ENCODE results near the gene PRPF19. TPM values are rescaled to one million over a fixed set of nuclear protein-coding genes. Genes with fewer than 3 reads are reported as not detected.

The PRPF19 gene
- total and polyA plus RNA-seq, 2 experiments from 2014 or later: 17.0 to 58.8 TPM

DNA sequence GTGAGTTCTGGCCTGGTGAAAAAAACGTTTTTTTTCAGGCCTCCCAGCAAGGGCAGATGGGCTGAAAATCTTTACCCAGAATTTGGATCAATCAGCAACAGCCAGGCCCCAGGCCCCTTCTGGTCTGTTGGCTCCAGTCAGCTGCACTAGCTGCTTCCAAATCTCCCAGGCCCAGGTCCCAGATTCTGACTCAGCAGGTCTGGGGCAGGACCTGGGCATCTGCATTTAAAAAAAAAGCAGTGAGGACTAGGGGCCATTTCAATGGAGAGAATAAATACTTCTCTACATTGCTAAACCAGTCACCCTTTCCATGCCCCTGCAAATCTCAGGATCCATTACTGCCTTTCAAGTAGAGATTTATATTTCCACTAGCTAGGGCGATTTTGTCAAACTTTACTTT is 41.3 kb upstream of the PRPF19 start:
- Histone ChIP-seq H3K36me3 (no peaks in the 10 kb centered on the region), H3K4me1 (ENCODE audit: low read depth) (no peaks in the 10 kb centered on the region), H3K4me3 (no peak overlapping the region), H3K9me3 (ENCODE audit: low read depth) (no peaks in the 10 kb centered on the region), H3K27ac (no peak overlapping the region), H3K27me3 (peaks cover 40% of the 10 kb centered on the region)
- no peak for DNase-seq (ENCODE audit: low read depth in 1 of 2, low spot score in 1 of 2)
- TF ChIP-seq, protein P1, sequence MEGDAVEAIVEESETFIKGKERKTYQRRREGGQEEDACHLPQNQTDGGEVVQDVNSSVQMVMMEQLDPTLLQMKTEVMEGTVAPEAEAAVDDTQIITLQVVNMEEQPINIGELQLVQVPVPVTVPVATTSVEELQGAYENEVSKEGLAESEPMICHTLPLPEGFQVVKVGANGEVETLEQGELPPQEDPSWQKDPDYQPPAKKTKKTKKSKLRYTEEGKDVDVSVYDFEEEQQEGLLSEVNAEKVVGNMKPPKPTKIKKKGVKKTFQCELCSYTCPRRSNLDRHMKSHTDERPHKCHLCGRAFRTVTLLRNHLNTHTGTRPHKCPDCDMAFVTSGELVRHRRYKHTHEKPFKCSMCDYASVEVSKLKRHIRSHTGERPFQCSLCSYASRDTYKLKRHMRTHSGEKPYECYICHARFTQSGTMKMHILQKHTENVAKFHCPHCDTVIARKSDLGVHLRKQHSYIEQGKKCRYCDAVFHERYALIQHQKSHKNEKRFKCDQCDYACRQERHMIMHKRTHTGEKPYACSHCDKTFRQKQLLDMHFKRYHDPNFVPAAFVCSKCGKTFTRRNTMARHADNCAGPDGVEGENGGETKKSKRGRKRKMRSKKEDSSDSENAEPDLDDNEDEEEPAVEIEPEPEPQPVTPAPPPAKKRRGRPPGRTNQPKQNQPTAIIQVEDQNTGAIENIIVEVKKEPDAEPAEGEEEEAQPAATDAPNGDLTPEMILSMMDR (IDR thresholded peaks at IDR 0.05; ENCODE audit: low read depth, low read length): no peak

DNA sequence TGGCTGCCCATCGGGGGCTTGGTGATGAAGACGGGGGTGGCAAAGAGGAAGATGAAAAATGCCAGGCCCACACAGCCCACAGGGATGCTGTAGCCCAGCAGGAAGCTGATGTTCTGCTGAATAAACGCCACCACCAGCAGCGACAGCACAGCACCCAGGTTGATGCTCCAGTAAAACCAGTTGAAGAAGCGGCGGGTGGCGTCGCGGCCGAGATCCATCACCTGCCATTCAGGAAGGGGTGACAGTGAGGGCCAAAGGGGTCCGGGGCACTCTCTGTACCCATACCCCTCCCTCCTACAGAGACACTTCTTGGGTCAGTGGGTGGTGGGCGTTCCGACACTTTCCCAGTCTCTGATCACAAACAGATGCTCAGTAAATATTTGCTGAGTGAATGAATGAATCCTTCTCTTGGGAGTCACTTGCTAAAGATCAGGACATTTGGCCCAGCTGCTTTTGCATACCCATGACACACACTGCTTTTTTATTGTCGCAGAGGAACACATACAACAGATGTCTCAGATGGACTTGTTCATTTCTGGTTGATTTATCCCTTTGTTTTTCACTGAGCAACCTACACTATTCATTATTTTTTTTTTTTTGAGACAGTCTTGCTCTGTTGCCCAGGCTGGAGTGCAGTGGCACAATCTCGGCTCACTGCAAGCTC is 40.3 kb upstream of the PRPF19 start:
- Histone ChIP-seq H3K27ac (no peak overlapping the region), H3K27me3 (peaks cover 30% of the 10 kb centered on the region), H3K36me3 (no peaks in the 10 kb centered on the region), H3K4me3 (no peak overlapping the region), H3K9me3 (ENCODE audit: low read depth) (no peaks in the 10 kb centered on the region), H3K4me1 (ENCODE audit: low read depth) (no peaks in the 10 kb centered on the region)
- no peak for DNase-seq (ENCODE audit: low read depth in 1 of 2, low spot score in 1 of 2)
- TF ChIP-seq, protein P1 (IDR thresholded peaks at IDR 0.05; ENCODE audit: low read depth, low read length): no peak

DNA sequence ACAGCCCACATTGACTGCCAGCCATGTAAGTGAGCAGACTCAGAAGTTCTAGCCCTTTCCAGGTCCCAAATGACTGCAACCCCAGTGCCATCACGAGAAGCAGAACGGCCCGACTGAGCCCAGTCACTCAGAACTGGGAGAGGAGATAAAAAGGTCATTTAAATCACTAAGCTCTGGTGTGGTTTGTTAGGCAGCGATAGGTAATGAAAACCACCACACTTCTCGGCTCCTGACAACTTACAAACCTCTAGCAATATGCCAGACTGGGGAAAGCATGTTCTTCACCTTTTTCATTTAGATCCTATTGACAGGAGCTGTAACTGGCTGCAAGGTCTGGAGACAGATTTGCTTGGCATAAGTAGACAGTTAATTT is 38.9 kb upstream of the PRPF19 start:
- Histone ChIP-seq H3K4me1 (ENCODE audit: low read depth) (no peaks in the 10 kb centered on the region), H3K27me3 (peaks cover 15% of the 10 kb centered on the region), H3K4me3 (no peak overlapping the region), H3K36me3 (no peaks in the 10 kb centered on the region), H3K27ac (no peak overlapping the region), H3K9me3 (ENCODE audit: low read depth) (no peaks in the 10 kb centered on the region)
- DNase-seq (ENCODE audit: low read depth in 1 of 2, low spot score in 1 of 2): no peak
- TF ChIP-seq, protein P1 (IDR thresholded peaks at IDR 0.05; ENCODE audit: low read depth, low read length): no peak

DNA sequence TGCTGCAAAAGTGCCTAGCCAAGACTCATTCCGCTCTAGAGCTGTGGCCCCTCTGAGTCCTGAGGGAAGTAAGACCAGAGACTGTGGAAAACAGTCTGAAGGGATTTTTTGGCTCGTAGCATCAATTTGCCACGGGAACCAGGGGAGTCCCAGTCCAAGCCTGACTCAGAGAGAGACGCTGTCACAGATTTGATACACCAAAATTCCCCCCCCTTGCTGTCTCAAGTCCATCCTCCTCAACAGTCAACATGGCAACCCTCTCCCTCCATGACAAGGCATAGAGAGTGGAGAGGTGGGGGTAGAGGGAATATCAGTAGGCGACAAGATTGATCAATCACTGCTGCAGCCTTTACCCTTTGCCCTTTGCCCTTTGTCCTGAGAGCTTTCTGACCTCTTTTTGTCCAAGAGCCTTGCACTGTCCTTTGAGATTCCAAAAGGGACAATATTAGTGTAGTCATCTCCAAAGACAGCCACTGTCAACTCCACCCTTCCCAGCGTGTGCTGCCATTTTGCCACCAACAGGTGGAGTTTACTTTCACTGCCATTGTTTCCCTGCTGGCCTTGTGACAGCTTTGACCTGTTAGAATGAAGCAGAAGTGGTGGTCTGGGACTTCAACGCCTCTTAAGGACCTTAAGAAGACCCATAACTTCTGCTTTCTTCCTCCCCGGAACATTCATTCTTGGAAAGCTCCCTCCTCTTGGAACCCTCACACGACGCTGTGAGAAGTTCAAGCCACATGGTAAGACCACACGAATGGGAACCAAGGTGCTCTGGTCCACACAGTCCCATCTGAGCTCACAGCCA is 38.3 kb upstream of the PRPF19 start:
- Histone ChIP-seq H3K36me3 (no peaks in the 10 kb centered on the region), H3K27ac (no peak overlapping the region), H3K4me3 (no peak overlapping the region), H3K27me3 (peaks cover 10% of the 10 kb centered on the region), H3K4me1 (ENCODE audit: low read depth) (peaks cover 5% of the 10 kb centered on the region), H3K9me3 (ENCODE audit: low read depth) (no peaks in the 10 kb centered on the region)
- no peak for DNase-seq (ENCODE audit: low read depth in 1 of 2, low spot score in 1 of 2)
- TF ChIP-seq, protein P1 (IDR thresholded peaks at IDR 0.05; ENCODE audit: low read depth, low read length): peak; percentile 21

DNA sequence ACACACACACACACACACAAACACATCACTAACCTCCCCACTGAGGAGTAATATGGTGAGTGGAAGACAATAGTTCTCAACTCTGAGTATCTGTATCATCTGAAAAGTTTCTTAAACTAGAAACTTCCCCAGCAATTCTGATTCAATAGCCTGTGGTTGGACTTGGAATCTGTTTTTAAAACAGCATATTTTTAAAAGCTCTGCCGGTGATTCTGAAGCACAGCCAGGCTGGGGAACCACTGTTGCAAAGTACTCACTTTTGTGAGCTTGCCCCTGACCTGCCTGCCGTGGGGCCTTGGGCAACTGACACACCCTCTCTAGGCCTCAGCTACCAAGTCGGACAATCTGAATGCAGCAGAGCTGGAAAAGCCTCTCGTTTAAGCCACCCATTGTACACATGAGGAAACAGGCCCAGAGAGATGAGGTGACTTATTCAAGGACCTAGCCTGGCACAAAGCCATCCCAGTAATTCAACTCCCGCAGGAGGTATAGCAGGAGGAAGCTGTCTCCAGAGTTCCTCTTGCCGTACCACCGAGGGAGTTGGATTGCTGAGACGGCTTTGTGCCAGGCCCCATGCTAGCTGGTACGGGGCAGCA is 36.7 kb upstream of the PRPF19 start:
- Histone ChIP-seq H3K4me3 (no peak overlapping the region), H3K4me1 (ENCODE audit: low read depth) (peaks cover 13% of the 10 kb centered on the region), H3K27ac (no peak overlapping the region), H3K9me3 (ENCODE audit: low read depth) (no peaks in the 10 kb centered on the region), H3K36me3 (no peaks in the 10 kb centered on the region), H3K27me3 (no peaks in the 10 kb centered on the region)
- no peak for DNase-seq (ENCODE audit: low read depth in 1 of 2, low spot score in 1 of 2)
- TF ChIP-seq, protein P1 (IDR thresholded peaks at IDR 0.05; ENCODE audit: low read depth, low read length): no peak
